ENCODE measurements around the gene C6orf89.
"Not testable (repeated sequence)": the region's sequence is repeated elsewhere in the genome, so short reads cannot be mapped to it uniquely, and the experiment has no call there.

C6orf89 gene

DNA sequence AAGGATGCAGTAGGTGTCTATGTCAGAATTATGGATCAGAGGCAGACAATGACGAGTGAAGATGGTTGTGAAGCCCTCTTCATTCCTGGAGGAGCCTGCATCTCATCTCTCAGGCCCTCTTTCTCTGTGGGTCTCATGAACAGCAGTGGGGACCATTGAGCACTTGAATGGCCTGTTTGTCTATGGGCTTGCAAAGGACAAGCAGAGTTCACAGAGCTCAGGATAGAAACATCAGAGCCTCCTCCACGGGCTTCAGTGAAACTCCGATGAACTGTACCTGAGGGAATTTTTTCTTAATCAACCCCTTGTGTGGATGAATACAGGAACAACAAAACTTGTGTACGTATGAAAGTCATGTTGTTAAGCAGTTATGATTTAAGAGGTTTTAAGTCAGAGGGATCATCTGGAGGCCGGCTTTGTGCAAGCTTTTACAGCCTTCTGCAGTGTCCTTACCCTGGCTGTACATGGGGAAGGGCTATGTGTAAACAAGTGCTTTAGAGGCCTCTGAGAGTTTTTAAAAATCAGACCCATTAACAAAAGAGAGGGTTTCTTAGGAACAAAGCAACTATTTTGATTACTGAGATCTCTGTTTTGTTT lies 39.1 kb downstream of the C6orf89 start:
- DNase-seq, result no peak

DNA sequence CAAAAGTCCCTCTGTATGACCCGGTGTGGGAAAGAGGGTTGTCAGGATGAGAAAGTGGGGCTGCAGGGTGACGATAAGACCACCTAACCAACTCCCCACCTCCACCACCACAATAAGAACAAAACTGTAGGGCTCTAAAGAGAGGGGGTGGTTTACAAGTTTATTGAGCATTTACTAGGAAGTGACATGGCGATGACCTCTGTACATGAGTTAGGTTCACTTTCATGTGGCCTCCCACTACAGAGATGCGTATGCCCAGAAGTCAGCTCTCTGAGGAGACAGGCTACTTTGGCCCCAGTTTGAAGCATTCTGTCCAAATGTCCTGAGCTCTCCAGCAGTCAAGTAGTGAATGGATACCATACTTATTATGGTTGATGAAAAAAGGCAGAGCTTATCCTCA lies 40.1 kb downstream of the C6orf89 start:
- DNase-seq, result no peak

DNA sequence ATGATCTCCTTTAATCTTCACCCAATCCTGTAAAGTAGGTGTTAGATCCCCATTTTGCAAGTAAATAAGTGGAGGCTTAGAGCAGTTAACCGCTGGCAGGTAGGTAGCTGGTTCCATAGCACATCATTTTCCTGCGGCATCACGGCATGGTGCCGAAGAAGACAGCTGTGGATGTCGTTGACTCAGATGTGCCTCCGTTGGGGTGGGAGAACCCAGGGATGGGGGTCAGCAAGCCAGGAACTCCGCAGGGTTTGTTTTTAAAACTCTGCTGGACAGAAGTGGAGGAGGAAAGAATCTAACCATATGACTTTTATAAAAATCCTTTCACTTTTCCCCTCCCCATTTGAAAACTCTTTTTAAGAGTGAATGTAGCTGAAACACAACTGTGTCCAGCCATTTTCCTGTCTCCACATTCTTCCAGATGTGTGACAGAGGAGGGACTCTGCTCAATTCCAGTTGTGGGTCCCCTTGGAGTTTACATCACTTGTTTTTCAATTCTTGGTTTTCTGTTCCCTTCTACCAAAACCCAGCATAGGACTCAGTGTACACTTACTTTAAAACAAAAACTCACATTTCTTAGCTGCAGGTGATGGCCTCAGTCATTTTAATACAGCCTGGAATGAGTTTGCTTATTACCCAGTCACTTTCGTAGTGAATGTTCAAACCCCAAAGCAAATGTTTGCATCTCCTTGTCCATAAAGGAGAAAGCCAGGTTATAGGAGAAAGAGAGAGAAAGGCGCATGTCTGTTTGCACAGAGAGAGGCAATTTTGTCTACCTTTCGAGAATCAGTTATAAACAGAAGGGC lies 41.2 kb downstream of the C6orf89 start:
- no peak for DNase-seq

DNA sequence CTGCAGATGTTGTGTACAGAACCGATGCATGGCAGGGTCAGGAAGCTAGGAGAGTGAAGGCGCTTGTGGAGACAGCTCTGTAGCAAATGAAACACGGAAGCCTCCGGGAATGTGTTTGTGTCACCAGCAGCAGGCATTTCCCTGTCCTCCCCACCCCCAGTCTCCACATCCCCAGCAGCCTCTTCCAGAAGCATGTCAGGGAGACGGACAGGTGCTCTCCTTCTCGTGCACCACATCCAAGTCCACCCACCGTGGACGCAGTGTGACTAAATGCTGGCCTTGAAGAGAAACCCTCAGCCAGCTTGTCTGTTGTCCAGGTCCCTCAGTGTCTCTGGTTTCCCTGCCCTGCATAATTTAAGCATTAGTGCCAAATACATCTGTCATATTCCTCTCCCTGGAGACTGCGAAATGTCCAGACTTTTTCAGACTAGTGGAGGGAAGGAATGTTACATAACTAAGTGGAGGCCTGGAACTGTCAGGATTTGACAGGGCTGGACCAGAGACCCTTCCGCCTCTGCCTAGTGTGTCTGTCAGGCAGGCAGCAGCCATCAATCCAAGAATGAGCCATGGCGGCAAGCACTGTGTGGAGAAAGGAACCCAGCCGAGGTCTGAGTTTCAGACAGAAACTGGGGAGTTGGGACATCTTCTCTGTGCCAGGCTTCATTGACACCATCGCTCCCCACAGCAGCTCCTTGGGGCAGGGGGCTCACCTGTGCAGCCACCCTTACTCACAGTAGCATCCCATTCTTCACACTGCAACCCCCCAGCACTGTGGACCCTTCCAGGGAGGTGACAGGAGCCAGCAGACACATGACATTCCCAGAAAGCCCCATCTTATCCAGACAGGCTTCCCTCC lies 42.2 kb downstream of the C6orf89 start:
- DNase-seq, result peak in 1 of 2 experiments; percentile 11

DNA sequence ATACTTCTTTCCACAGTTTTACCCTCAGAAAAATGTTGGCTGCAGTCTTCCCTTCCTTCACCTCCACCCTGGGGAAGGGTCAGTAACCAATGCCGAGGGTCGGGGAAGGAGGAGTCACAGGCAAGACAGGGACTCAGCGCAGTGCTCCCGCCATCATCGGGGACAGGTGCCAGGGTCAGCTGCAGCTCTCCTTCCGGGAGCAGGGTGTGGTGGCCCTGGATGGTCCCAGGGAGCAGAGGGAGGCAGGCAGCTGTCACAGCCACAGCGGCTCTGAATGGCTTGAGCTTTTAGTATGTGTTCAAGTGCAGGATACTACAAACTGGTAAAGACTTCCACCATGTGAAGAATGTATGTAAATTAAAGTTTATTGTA lies 42.8 kb downstream of the C6orf89 start:
- DNase-seq, result no peak

DNA sequence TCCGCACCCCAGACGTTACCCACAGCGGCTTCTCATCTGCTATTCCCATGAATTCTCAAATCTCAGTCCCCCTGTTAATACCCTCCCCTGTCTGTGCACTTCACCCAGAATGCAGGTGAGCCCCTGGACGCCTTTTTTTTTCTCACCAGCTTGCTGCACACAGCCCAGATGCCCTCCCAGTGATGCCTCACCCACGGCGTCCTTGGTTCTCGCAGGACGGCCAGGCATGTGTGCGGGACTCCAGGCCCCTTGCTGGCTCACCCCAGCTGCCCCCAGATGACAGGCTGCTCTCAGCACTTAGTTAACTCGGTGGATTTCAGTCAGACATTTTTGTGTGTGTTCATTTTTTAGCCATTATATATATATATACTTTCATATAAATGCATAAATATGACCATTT lies 43.4 kb downstream of the C6orf89 start:
- DNase-seq, result no peak

DNA sequence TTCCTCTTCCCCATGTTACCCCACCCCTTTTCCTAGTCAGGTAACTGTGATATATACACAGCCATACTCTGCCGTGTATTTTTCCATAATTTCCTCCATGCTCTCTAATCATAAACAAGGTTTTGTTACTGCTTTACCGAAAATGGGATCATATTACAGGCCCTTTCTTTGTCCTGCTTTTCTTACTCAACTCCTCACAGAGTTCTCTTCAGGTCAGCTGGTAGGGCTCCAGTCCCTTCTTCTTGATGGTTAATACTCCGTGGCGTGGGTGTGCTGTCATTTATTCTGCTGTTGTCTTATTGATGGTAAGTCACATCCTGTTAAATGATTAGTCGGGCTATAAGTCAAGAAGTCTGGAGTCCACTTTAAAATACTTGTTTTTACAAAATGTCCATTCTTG lies 43.9 kb downstream of the C6orf89 start:
- no peak for DNase-seq

DNA sequence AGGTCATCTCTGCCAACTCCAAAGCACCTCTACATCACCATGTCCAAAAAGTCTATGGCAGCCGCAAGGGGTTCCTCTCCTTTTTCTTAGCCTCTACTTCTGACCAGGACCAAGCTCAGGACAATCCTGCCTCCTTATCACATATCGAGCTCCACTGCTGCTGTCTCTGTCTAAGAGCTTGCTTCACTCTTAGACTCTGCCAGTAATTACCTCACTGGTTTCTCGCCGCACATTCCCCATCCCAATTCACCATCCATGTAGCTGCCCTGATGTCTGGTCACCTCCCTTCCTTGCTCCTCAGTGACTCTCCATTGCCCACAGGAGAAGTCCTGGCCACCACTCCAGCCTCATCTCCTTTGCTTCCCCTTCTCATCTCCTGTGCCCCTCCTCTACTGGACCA lies 44.7 kb downstream of the C6orf89 start:
- no peak for DNase-seq

DNA sequence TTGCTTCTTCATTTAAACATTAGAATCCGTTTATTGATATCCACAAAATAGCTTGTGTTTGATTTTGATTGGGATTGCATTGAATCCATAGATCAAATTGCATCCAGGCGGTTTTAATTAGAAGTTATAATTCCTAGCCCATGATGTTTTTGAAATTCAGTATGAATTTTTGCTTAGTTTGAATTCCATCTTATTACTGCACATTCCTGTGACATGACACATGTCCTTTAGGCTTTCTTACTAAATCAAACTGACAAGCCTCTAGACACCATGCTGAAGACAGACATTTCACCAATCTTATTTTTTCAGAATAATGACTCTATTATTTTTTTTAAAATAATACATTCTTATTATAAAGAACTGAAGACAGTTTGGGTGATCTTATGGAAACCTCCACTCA lies 47.4 kb downstream of the C6orf89 start:
- no peak for DNase-seq

DNA sequence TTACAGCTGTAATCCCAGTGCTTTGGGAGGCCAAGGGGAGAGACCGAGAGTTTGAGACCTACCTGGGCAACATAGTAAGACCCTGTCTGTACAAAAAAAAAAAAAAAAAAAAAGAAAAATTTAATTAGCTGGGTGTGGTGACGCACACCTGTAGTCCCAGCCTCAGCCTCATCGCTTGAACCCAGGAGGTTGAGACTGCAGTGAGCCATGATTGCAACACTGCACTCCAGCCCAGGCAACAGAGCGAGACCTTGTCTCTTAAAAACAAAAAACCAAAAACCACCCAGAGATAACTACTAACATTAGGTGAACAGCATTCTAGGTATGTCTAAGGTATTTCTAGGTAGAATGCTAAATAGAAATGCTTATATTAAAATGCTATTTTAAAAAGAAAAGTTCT lies 47.8 kb downstream of the C6orf89 start:
- no peak for DNase-seq

DNA sequence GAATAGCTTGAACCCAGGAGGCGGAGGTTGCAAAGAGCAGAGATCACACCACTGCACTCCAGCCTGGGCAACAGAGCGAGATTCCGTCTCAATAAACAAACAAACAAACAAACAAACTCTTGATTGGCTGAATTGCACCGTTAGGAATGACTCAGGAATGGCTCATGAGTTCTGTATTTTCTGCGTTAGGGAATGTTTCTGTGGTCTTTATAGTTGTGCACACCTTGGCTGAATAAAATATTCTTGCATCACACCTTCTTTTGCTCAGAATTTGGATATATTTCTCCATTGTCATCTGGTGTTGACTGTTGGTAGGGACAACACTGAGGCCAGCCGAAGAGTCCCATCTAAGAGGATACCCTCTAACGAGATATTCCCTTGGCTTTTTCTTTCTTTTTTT lies 49.1 kb downstream of the C6orf89 start:
- DNase-seq, result no peak

DNA sequence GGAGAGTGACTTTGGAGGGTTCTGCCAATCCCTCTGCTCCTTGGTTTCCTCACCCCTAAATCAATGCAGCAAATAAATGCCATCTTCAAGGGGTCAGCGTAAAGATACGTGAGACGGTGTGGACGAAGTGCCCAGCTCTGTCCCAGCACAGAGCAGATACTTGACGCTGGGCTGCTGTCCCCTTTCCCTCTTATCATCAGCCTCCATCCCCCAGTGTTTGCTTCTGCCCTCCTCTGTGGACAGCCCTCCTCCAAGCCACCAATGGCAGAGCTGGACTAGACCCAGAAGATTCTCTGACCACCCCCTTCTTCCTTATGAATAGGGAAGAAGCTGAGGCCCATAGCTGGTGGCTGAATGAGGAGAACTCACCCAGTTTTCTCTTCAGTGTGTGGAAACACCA lies 51.1 kb downstream of the C6orf89 start:
- no peak for DNase-seq

DNA sequence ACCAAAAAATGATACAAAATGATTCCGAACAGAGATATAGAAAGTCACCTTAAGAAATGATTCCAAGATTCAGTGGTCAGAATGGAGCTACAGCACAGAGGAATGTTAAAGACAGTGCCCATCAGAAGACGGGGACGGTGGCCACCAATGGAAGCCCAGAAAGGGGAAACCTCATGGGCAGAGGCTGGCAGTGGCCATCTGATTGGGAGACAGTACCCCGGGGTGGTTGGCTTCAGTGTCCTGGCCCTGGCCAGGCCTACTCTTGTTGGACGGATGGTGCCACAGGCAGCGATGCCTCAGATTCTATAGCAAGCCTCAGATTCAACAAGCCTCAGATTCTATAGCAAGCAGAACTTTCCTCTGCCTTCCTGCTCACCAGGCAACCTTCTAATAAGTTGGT lies 52.1 kb downstream of the C6orf89 start:
- no peak for DNase-seq

DNA sequence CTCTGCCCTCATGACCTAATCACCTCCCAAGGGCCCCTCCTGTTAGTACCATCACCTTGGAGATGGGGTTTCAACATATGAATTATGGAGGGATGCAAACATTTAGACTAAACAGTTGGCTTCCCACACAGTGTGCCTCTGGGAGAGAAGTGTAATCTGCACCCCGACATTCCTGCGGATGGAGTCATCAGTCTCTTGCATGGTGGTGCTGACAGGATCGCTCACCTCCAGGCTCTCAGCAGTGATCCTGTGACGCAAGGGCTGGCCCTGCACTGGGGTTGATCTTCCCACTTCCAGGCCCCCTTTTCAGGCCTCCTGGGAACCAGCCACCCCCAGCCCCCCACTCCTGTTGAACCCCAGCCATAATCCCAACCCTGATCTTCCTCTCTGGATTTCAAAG lies 52.8 kb downstream of the C6orf89 start:
- no peak for DNase-seq

DNA sequence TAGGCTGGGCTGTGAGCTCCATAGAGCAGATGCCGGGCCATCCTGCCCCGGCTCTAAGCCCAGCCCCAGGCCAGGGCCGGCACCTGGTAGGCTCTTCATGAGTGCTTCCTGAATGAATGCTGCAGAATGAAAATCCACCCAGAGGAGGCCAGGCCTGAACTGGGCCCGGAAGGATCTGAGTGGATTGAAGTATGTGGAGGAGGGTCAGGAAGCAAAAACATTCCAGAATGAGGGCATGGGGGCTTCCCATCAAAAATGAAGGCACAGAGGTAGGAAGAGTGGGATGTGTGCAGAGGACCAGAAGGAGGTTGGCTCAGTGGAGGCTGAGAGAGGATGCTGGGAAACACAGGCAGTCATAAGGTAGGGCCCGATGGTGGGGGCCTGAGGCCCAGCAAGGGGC lies 53.3 kb downstream of the C6orf89 start:
- DNase-seq, result not testable (repeated sequence)

DNA sequence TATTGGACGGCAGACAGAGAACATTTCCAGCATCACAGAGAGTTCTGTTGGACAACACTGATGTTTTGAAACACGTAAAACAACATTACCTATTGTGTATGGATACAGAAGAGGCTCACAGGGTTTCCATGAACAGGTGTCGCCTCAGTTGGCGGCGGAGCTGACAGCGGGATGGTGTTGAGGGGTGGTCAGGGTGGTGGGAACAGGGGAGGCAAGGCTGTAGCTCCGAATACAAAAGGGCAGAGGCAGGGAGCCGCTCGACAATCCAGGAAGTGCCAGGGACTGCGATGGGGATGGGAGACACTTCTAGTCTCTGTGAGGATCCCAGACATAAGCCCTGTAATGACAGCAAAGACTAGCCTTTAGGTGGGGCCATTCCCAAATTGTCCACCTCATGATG lies 54.3 kb downstream of the C6orf89 start:
- no peak for DNase-seq

DNA sequence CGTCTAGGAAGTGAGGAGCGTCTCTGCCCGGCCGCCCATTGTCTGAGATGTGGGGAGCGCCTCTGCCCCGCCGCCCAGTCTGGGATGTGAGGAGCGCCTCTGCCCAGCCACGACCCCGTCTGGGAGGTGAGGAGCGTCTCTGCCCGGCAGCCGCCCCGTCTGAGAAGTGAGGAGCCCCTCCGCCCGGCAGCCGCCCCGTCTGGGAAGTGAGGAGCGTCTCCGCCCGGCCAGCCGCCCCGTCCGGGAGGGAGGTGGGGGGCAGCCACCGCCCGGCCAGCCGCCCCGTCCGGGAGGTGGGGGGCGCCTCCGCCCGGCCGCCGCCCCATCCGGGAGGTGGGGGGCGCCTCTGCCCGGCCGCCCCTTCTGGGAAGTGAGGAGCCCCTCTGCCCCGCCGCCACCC lies 55.8 kb downstream of the C6orf89 start:
- DNase-seq, result not testable (repeated sequence)

DNA sequence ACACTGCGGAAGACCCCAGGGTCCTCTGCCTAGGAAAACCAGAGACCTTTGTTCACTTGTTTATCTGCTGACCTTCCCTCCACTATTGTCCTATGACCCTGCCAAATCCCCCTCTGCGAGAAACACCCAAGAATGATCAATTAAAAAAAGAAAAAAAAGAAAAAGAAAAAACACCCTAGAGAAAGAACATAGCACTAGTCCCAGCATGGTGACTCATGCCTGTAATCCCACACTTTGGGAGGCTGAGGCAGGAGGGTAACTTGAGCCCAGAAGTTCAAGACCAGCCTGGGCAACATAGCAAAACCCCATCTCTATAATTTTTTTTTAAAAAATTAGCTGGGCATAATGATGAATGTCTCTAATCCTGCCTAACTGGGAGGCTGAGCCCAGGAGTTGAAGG lies 56.6 kb downstream of the C6orf89 start:
- not testable (repeated sequence) for DNase-seq

DNA sequence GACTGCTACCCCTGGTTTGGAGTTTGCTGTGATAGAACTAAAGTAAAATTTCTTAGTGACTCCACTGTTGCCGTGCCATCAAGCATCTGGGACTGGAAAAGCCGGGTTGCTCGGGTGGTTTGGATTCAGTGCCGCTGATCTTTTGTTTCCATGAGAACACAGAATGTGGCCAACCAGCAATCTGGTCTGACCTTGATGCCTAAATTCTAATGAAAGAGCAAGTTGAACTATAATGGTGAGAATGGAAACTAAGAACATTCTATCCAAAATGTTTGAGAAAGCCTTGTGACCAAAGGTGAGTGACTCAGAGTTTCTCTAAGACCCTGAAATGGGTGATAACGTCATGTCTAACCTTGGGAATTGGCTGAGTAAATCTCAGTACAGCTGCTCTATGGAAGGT lies 58.9 kb downstream of the C6orf89 start:
- no peak for DNase-seq

DNA sequence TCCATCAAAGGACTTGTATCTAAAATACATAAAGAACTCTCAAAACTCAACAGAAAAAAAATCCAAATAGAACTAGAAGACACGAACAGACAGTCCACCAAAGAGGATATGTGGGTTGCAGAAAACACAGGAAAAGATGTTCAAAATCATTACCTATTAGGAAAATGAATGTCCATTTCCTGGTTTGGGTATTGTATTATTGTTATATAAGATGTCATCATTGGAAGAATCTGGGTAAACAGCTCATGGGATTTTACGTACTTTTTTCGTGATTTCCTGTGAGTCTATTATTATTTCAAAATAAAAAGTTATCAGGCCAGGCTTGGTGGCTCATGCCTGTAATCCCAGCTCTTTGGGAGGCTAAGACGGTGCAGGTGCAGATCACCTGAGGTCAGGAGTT lies 59.5 kb downstream of the C6orf89 start:
- no peak for DNase-seq

DNA sequence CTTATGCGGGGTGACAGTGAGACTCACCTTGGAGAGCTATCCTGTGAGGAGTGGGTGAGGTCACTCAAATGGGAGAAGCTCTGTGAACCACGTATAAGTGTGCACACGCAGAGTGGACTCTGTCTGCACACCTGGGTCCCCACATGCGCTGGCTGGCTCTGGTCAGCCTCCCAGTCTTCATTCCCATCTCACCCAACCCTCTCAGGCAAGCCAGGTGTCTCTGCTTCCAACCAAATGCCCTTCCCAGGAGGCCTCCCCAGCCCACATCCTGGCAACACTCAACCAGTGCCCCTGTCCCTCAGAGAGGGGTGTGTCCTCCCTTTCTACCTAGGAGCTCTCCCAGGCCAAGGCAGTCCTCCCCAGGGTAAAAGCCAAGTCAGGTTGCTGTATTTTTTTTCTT lies 60.8 kb downstream of the C6orf89 start:
- no peak for DNase-seq

DNA sequence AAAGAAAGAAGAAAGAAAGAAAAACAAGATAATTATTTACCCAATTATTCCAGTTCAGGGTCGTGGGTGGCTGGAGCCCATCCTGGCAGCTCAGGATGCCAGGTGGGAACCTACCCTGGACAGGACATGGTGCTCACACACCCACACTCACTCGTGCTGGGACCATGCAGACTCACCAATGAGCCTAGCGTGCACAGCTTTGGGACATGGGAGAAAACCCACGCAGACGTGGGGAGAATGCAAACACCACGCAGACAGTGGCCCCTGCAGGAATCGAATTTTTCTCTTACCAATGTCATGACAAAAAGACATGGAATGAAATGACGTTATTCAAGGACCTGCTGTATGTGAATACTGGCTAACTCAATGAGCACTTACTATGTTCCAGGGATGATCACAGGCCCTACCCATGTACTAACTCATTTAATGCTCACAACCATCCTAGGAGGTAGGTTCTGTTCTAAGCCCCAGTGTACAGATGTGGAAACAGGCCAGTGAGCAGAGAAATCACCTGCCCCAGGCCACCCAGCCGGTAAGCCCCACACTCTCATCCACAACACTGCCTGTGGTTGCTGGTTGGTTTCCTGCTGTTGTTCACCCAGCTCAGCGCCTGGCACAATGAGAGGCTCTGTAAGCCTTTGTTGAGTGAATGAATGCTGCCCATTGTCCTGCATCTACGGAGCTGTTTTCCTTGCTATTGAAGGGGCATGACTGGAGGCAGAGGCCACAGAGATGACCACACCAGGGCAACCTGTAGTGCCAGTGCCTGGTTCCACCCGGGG lies 62.0 kb downstream of the C6orf89 start:
- DNase-seq, result no peak

DNA sequence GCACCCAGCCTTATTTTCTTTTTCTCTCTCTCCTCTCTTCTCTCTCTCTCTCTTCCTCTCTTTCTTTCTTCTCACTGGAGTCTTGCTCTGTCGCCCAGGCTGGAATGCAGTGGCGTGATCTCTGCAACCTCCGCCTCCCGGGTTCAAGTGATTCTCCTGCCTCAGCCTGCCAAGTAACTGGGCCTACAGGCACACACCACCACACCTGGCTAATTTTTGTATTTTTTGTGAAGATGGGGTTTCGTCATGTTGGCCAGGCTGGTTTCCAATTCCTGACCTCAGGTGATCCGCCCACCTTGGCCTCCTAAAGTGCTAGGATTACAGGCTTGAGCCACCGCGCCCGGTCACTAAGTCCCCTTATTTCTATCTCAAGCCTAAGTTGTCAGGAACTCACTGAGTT lies 63.3 kb downstream of the C6orf89 start:
- DNase-seq, result not testable (repeated sequence)

All from NCI-H524 (cell line).